Activated T-cell treated with anti-CD3 and anti-CD28 coated beads, Interleukin-2, amount 50 U/mL, for 1 hour (primary cell): ENCODE data around the gene HSD17B14.
"Not testable (repeated sequence)": the region's sequence is repeated elsewhere in the genome, so short reads cannot be mapped to it uniquely, and the experiment has no call there.

Source experiments
- DNase-seq: peaks from one replicate; pipeline ENCODE4 v3.0.0-alpha.2; 2020

The HSD17B14 gene

GRCh38 chr19:48836089-48837017 lies at the start of gene HSD17B14:
Gene HSD17B14 (minus strand): TSS chr19:48836491. CDS start chr19:48836411, 80 bp downstream.
- no peak for DNase-seq

GRCh38 chr19:48883726-48884125 lies 47.4 kb upstream of the HSD17B14 start:
- no peak for DNase-seq

- peak; percentile 41 for DNase-seq
Measured at GRCh38 chr19:48881741-48882657, 45.7 kb upstream of the HSD17B14 start.

GRCh38 chr19:48879696-48880095 lies 43.4 kb upstream of the HSD17B14 start:
- not testable (repeated sequence) for DNase-seq

- no peak for DNase-seq
Measured at GRCh38 chr19:48879025-48879637, 42.8 kb upstream of the HSD17B14 start.

GRCh38 chr19:48878196-48879024 lies 42.1 kb upstream of the HSD17B14 start:
- peak; percentile 38 for DNase-seq

- no peak for DNase-seq
Measured at GRCh38 chr19:48877855-48878195, 41.5 kb upstream of the HSD17B14 start.

GRCh38 chr19:48876043-48876981 lies 40.0 kb upstream of the HSD17B14 start:
- DNase-seq, result peak; percentile 44

GRCh38 chr19:48874303-48875135 lies 38.2 kb upstream of the HSD17B14 start:
- DNase-seq, result no peak

GRCh38 chr19:48873476-48874302 lies 37.4 kb upstream of the HSD17B14 start:
- DNase-seq, result no peak

- DNase-seq, result peak; percentile 74
Measured at GRCh38 chr19:48872884-48873475, 36.7 kb upstream of the HSD17B14 start.

GRCh38 chr19:48872182-48872883 lies 36.0 kb upstream of the HSD17B14 start, which contains the start of gene PPP1R15A:
Gene PPP1R15A (plus strand): TSS chr19:48872421. CDS start chr19:48873234, 813 bp downstream.
- DNase-seq, result peak; percentile 100

- DNase-seq, result not testable (repeated sequence)
Measured at GRCh38 chr19:48871471-48872181, 35.3 kb upstream of the HSD17B14 start.

- no peak for DNase-seq
Measured at GRCh38 chr19:48870048-48870447, 33.8 kb upstream of the HSD17B14 start.

GRCh38 chr19:48868114-48868886 lies 32.0 kb upstream of the HSD17B14 start, which contains the start of gene PLEKHA4:
Gene PLEKHA4 (minus strand): TSS chr19:48868617. CDS start chr19:48867620, 997 bp downstream.
- no peak for DNase-seq

- DNase-seq, result no peak
Measured at GRCh38 chr19:48867746-48868113, 31.4 kb upstream of the HSD17B14 start.
